ENCODE data around the gene IPPK.

Gene IPPK

DNA sequence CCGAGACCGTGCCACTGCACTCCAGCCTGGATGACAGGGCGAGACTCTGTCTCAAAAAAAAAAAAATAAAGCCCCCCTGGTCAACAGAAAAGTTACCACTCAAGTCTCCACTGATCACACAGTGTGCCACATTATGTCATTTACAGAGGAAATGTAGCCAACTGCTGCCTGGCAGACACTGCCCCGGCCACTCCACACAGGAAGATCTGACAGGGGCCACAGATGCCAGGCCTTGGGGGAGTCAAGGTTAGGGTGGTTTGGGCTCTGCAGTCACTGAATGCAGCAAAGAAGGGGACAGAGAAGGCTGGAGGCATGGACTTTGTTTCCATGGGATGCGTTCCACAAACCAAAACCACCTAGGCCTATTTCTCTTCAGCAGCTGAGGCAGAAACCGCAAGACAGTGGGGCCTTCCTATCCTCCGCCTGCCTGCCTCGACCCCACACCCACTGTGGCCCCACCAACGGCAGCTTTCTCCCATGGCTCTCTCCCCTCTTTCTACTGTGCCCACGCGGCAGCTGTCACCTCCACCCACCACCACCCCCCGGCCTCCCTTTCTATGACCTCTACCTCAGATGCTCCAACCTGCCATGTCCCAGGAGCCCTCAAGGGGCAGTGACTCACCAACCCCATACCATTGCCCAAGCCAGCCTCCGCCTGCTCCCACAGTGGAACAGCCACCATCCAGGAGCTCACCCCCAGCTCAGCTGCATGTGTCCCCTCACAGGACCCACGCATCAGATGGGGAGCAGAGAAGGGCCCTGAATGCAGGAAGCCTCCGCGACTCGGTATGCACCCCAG lies 12.4 kb downstream of the IPPK start:
- no peak for ATAC-seq (replicated peaks)
- H3K27ac Mint-ChIP-seq: peak overlapping the region; percentile 63
- no peaks in the 10 kb centered on the region for H3K27me3 Mint-ChIP-seq
- H3K9me3 Mint-ChIP-seq: no peaks in the 10 kb centered on the region
- no peak for DNase-seq
- H3K4me1 Mint-ChIP-seq: peaks cover 23 to 32% of the 10 kb centered on the region in 2 donors
- H3K36me3 Mint-ChIP-seq: peaks cover 44 to 67% of the 10 kb centered on the region in 2 donors
- no peak overlapping the region for H3K4me3 Mint-ChIP-seq

GRCh38 chr9:92656537-92656925 lies 13.4 kb downstream of the IPPK start:
- H3K36me3 Mint-ChIP-seq: peaks cover 43 to 60% of the 10 kb centered on the region in 2 donors
- ATAC-seq (replicated peaks) (no peak), DNase-seq (no peak)
- no peaks in the 10 kb centered on the region for H3K27me3 Mint-ChIP-seq
- peaks cover 20 to 24% of the 10 kb centered on the region in 2 donors for H3K4me1 Mint-ChIP-seq
- H3K9me3 Mint-ChIP-seq: no peaks in the 10 kb centered on the region
- H3K27ac Mint-ChIP-seq: no peak overlapping the region
- H3K4me3 Mint-ChIP-seq: no peak overlapping the region

DNA sequence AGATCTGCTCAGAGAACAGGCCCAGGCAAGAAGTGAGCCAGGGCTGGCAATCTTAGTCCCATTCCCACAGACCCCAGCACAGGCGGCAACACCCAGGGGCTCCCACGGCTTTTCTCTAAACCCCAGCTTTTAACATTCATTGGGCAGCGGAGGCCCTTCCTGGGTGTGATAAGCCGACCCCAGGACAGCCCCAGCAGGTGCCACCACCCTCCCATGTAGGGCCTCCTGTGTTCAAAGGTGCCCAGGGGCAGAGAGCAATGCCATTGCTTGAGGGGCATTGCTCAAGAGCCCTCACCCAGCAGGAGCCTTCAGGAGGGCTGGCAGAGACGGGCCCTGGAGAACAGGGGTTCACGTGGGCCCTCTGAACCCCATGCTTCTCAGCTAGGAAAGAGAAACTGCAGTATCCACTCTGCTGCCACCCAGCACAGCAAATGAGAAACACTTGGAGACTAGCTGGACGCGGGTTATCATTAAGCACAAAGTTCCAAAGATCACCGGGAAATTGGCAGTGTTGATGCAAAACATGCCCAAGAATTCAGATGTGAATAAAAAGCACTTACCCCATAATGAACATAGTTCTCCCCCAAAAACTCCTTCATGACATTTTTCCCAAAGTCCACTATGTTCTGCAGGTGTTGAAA lies 13.9 kb downstream of the IPPK start:
- peaks cover 42 to 63% of the 10 kb centered on the region in 2 donors for H3K36me3 Mint-ChIP-seq
- no peaks in the 10 kb centered on the region for H3K9me3 Mint-ChIP-seq
- H3K27ac Mint-ChIP-seq: no peak overlapping the region
- no peak overlapping the region for H3K4me3 Mint-ChIP-seq
- no peak for ATAC-seq (replicated peaks)
- no peaks in the 10 kb centered on the region for H3K27me3 Mint-ChIP-seq
- DNase-seq: no peak
- peaks cover 18% of the 10 kb centered on the region in 2 donors for H3K4me1 Mint-ChIP-seq

- H3K36me3 Mint-ChIP-seq: peaks cover 48 to 70% of the 10 kb centered on the region in 2 donors
- no peak for DNase-seq
- no peaks in the 10 kb centered on the region for H3K9me3 Mint-ChIP-seq
- no peak for ATAC-seq (replicated peaks)
- H3K27me3 Mint-ChIP-seq: no peaks in the 10 kb centered on the region
- no peak overlapping the region for H3K27ac Mint-ChIP-seq
- peaks cover 15 to 18% of the 10 kb centered on the region in 2 donors for H3K4me1 Mint-ChIP-seq
- no peak overlapping the region for H3K4me3 Mint-ChIP-seq
Observed at GRCh38 chr9:92655366-92655765, 14.6 kb downstream of the IPPK start.

- Mint-ChIP-seq H3K9me3 (no peaks in the 10 kb centered on the region), H3K27ac (no peak overlapping the region)
- ATAC-seq (replicated peaks): no peak
Observed at GRCh38 chr9:92654481-92655301, 15.2 kb downstream of the IPPK start.

DNA sequence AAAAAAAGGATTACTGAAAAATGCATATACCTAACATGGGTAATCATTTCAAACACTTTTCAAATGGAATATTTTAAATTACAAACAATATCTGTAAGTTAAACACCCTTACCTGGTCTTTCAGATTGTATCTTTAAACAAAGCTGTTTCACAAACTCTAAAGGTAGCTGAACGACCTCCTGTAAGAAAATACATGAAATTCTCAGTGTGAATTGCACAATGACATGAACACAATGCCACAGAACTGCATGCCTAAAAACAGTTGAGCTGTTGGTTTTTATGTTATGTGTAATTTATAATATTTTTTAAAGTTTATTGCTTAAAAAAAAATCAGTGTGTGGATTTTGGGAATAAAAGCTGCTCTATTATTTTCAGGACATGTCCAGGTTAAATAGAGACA lies 17.5 kb downstream of the IPPK start:
- H3K36me3 Mint-ChIP-seq: peaks cover 59 to 86% of the 10 kb centered on the region in 2 donors
- DNase-seq: no peak
- no peaks in the 10 kb centered on the region for H3K27me3 Mint-ChIP-seq
- peaks cover 13 to 15% of the 10 kb centered on the region in 2 donors for H3K4me1 Mint-ChIP-seq
- no peaks in the 10 kb centered on the region for H3K9me3 Mint-ChIP-seq
- no peak for ATAC-seq (replicated peaks)
- no peak overlapping the region for H3K27ac Mint-ChIP-seq
- H3K4me3 Mint-ChIP-seq: no peak overlapping the region

More at GRCh38 chr9:92654481-92655301, 15.2 kb downstream of the IPPK start:
- H3K36me3 Mint-ChIP-seq: peaks cover 53 to 74% of the 10 kb centered on the region in 2 donors
- DNase-seq: no peak
- no peaks in the 10 kb centered on the region for H3K27me3 Mint-ChIP-seq
- peaks cover 15 to 16% of the 10 kb centered on the region in 2 donors for H3K4me1 Mint-ChIP-seq
- no peak overlapping the region for H3K4me3 Mint-ChIP-seq

DNA sequence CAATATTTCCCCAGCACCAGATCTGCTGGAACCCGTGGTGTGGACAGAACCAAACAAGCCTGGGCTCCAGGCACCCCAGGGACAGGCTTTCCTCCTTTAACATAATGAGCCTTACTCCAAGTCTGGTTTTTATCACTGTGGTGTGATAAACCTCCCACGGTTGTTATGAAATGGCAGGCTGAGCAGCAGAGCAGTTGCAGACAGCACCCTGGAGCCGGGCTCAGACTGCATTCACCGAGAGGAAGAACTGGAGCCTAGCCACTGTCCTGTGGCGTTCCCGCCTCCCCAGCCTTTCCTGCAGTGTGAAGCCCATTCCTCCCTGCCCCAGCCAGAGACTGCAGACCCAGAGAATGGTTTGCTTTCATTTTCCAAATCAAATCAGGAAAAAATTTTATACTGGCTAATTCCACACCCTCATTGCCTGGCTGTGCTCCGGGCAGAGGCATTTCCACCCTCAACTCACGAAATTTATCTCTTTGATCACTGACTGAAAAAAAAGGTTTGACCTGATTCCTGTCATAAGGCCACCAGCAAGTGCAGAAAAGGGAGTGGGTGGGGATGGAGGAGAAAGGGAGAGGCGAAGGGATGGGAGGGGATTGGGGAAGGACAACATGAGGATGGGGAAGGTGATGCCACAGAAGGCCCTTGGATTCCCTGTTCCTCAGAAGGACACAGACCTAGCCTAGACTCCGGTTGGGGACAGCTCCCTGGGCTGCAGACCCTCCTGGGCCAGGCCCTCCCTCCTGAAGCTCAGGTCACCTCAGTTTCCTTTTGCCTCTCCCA lies 18.9 kb downstream of the IPPK start:
- H3K36me3 Mint-ChIP-seq: peaks cover 62 to 89% of the 10 kb centered on the region in 2 donors
- peaks cover 6 to 7% of the 10 kb centered on the region in 2 donors for H3K9me3 Mint-ChIP-seq
- no peak overlapping the region for H3K27ac Mint-ChIP-seq
- H3K4me3 Mint-ChIP-seq: no peak overlapping the region
- no peaks in the 10 kb centered on the region for H3K27me3 Mint-ChIP-seq
- DNase-seq: no peak
- peaks cover 13 to 15% of the 10 kb centered on the region in 2 donors for H3K4me1 Mint-ChIP-seq
- no peak for ATAC-seq (replicated peaks)

- DNase-seq: no peak
- peaks cover 8 to 10% of the 10 kb centered on the region in 2 donors for H3K4me1 Mint-ChIP-seq
- no peaks in the 10 kb centered on the region for H3K27me3 Mint-ChIP-seq
- peaks cover 62 to 91% of the 10 kb centered on the region in 2 donors for H3K36me3 Mint-ChIP-seq
- peaks cover 9 to 15% of the 10 kb centered on the region in 2 donors for H3K9me3 Mint-ChIP-seq
- H3K27ac Mint-ChIP-seq: peak overlapping the region; percentile 20
- ATAC-seq (replicated peaks): no peak
- no peak overlapping the region for H3K4me3 Mint-ChIP-seq
Observed at GRCh38 chr9:92650296-92650695, 19.6 kb downstream of the IPPK start.

DNA sequence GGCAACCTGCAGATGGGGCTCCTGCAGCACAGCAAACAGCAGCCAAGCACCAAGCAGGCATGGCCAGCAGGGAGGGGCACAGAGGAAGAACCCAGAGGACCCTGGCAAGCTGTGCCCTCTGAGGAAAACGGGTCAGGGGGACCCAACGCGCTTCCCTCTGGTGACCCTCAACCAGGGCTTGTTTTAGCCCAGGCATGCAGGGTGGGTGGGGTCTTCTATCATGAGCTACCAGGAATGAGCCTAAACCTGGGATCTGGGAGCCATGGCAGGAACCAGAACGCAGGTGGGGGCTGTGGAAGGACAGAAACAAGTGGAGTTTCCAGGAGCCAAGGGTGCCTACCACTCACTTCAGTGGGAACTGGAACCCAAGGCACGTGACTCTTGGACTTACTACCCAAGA lies 20.9 kb downstream of the IPPK start:
- Mint-ChIP-seq H3K27me3 (no peaks in the 10 kb centered on the region), H3K9me3 (peaks cover 9 to 16% of the 10 kb centered on the region in 2 donors), H3K36me3 (peaks cover 66 to 91% of the 10 kb centered on the region in 2 donors), H3K4me3 (no peak overlapping the region), H3K27ac (no peak overlapping the region), H3K4me1 (peaks cover 0 to 1% of the 10 kb centered on the region in 2 donors)
- ATAC-seq (replicated peaks) (no peak), DNase-seq (no peak)

DNA sequence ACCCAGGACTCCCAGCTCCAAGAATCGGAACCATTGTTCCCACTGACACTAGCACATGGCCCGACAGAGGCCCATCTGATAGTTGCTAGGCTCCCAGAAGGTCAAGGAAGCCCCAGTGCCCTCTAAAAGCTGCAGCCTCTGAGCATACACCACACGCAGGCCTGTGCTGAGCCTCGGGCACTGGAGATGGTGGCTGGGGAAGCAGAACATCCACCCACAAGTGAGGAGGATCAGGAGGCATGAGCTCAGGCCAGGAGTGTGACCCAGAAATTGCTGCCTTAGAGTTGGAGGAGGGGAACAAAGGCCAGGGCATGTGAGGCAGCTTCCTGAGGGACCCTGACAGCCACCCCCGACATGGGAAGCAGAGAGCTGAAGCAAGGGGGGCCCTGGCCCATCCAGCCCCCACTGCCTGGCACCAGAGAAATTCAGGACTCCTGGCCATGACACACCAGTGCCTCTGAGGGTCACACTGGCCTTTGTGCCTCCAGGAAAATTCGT lies 21.4 kb downstream of the IPPK start:
- H3K27me3 Mint-ChIP-seq: no peaks in the 10 kb centered on the region
- H3K4me1 Mint-ChIP-seq: peaks cover 0 to 1% of the 10 kb centered on the region in 2 donors
- ATAC-seq (replicated peaks) (no peak), DNase-seq (no peak)
- H3K9me3 Mint-ChIP-seq: peaks cover 9 to 16% of the 10 kb centered on the region in 2 donors
- no peak overlapping the region for H3K4me3 Mint-ChIP-seq
- H3K27ac Mint-ChIP-seq: no peak overlapping the region
- H3K36me3 Mint-ChIP-seq: peaks cover 66 to 89% of the 10 kb centered on the region in 2 donors

DNA sequence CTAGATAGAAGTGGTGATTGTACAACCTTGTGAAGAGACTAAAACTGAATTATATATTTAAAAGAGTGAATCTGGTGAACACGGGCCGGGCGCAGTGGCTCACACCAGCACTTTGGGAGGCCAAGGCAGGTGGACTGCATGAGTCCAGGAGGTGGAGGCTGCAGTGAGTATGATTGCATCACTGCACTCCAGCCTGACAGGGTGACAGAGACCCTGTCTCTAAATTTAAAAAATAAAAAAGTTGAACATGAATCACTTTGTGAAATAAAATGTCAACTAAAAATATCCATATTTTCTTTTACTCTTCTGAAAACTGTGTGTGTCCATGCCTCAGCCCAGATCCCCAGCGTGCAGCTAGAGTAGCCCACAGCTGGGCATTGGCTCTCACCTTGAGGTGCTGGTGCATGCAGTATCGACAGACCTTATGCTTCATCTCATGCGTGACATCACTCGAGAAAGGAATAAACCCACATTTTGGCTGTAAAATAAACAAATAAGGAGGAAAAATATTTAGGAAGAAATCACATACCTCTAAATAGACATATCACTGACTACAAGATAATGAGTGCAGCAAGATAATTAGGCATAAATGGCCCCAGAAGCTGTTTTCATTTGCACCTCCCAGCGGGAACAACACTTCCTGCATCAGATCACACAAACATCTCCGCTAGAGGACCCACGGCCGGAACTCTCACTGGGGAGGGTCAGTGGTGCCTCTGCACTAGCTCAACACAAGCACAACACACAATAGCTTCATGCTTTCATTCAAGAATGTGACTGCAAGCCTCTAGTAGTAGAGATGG lies 22.1 kb downstream of the IPPK start:
- no peak for ATAC-seq (replicated peaks)
- H3K9me3 Mint-ChIP-seq: peaks cover 9 to 16% of the 10 kb centered on the region in 2 donors
- peaks cover 0 to 1% of the 10 kb centered on the region in 2 donors for H3K4me1 Mint-ChIP-seq
- H3K36me3 Mint-ChIP-seq: peaks cover 64 to 86% of the 10 kb centered on the region in 2 donors
- H3K4me3 Mint-ChIP-seq: no peak overlapping the region
- DNase-seq: no peak
- H3K27me3 Mint-ChIP-seq: no peaks in the 10 kb centered on the region
- H3K27ac Mint-ChIP-seq: no peak overlapping the region

GRCh38 chr9:92645041-92645440 lies 24.9 kb downstream of the IPPK start:
- H3K4me1 Mint-ChIP-seq: no peaks in the 10 kb centered on the region
- DNase-seq (no peak), ATAC-seq (replicated peaks) (no peak)
- peaks cover 73 to 91% of the 10 kb centered on the region in 2 donors for H3K36me3 Mint-ChIP-seq
- no peaks in the 10 kb centered on the region for H3K27me3 Mint-ChIP-seq
- peaks cover 9 to 16% of the 10 kb centered on the region in 2 donors for H3K9me3 Mint-ChIP-seq
- no peak overlapping the region for H3K4me3 Mint-ChIP-seq
- H3K27ac Mint-ChIP-seq: peak overlapping the region; percentile 26

DNA sequence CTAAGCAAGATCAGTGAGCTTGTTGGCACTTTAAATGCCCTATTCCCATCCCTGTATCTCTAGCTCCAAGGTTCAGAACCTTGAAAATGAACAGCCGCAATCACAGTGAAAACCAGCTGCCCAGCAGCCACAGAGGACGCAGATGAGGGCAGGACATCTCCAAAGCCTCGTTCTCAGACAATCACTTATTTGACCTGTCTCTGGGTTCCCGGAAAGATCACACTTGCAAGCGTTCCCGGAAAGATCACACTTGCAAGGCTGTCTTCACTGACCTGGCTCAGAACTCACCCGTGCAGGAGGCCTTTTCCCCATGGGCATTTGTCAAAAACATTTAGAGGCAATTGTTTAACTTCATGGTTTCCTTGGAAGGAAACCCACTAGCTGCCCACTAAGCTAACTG lies 25.7 kb downstream of the IPPK start:
- no peaks in the 10 kb centered on the region for H3K27me3 Mint-ChIP-seq
- no peaks in the 10 kb centered on the region for H3K4me1 Mint-ChIP-seq
- H3K4me3 Mint-ChIP-seq: no peak overlapping the region
- no peak overlapping the region for H3K27ac Mint-ChIP-seq
- DNase-seq (no peak), ATAC-seq (replicated peaks) (no peak)
- H3K36me3 Mint-ChIP-seq: peaks cover 67 to 83% of the 10 kb centered on the region in 2 donors
- peaks cover 9 to 16% of the 10 kb centered on the region in 2 donors for H3K9me3 Mint-ChIP-seq
